CD1c-positive myeloid dendritic cell (primary cell): Measurements from ENCODE around the gene DMXL1.
A peak's percentile ranks its signal among the peaks of the same experiment; 100 is the strongest.

Experiments
- DNase-seq: peaks from one replicate; pipeline ENCODE4 v3.0.0-alpha.2; 2016; ENCODE audit errors: extremely low spot score

DMXL1 gene

GRCh38 chr5:119269061-119269944 lies 198.4 kb downstream of the DMXL1 start:
- DNase-seq = no peak

GRCh38 chr5:119270121-119270565 lies 199.3 kb downstream of the DMXL1 start:
- DNase-seq = no peak

GRCh38 chr5:119270960-119271757 lies 200.3 kb downstream of the DMXL1 start:
- DNase-seq = no peak

- no peak for DNase-seq
These were observed 201.2 kb downstream of the DMXL1 start for GRCh38 chr5:119271758-119272730.

- peak; percentile 73 for DNase-seq
These were observed 202.5 kb downstream of the DMXL1 start for GRCh38 chr5:119273391-119273839.

GRCh38 chr5:119274030-119274766 lies 203.3 kb downstream of the DMXL1 start:
- DNase-seq = no peak

- DNase-seq = peak; percentile 51
These were observed 203.9 kb downstream of the DMXL1 start for GRCh38 chr5:119274767-119275130.

- DNase-seq = no peak
These were observed 204.3 kb downstream of the DMXL1 start for GRCh38 chr5:119275146-119275545.

- peak; percentile 65 for DNase-seq
These were observed 204.8 kb downstream of the DMXL1 start for GRCh38 chr5:119275601-119276173.

GRCh38 chr5:119276978-119277377 lies 206.1 kb downstream of the DMXL1 start:
- no peak for DNase-seq

GRCh38 chr5:119279093-119279492 lies 208.2 kb downstream of the DMXL1 start:
- DNase-seq = no peak

GRCh38 chr5:119280380-119280779 lies 209.5 kb downstream of the DMXL1 start:
- DNase-seq = no peak

- DNase-seq = no peak
These were observed 211.7 kb downstream of the DMXL1 start for GRCh38 chr5:119282628-119283027.

GRCh38 chr5:119284031-119284430 lies 213.1 kb downstream of the DMXL1 start:
- no peak for DNase-seq

GRCh38 chr5:119285070-119285916 lies 214.4 kb downstream of the DMXL1 start:
- DNase-seq = no peak

GRCh38 chr5:119286511-119287488 lies 215.9 kb downstream of the DMXL1 start:
- no peak for DNase-seq

- no peak for DNase-seq
These were observed 216.7 kb downstream of the DMXL1 start for GRCh38 chr5:119287547-119288111.
